HCT116 (cell line): ENCODE measurements around the gene ZBTB49. TPM values are rescaled to one million over a fixed set of nuclear protein-coding genes. Genes with fewer than 3 reads are reported as not detected.

Experiments used
- ATAC-seq: fragments of 200-7000 bp; cut with Tn5 transposase; 2 replicates; pipeline ENCODE4 v1.9.1; 2020; ENCODE audit warnings: mild to moderate bottlenecking, moderate library complexity
- BruUV-seq: library from RNA; stranded (reverse); fragments of 400-500 nt; replicated peaks from 2 replicates; lab custom pipeline; 2021; lab: Mats Ljungman, UMichigan
- CTCF ChIA-PET: fragments of 300-600 bp; sonication (Branson Sonifier 250); formaldehyde crosslinking; loops from one replicate; lab custom pipeline; 2021; ENCODE audit warnings: antibody characterized with exemption; lab: Charles Lee
- POLR2A ChIA-PET: fragments of 300-600, 350-600 bp; sonication (Branson Sonifier 250); formaldehyde crosslinking; loops from one replicate; lab custom pipeline; 2021; ENCODE audit warnings: antibody characterized with exemption; lab: Charles Lee
- RAD21 ChIA-PET, 2 experiments: fragments of 300-600 bp; sonication (Branson Sonifier 250); formaldehyde crosslinking; loops; one replicate each; lab custom pipeline; 2023; ENCODE audit warnings: low total read pairs in 2 of 2; ENCODE audit not compliant: uncharacterized antibody in 2 of 2, unreplicated experiment in 2 of 2, low non-redundant PET in 1 of 2; lab: Charles Lee
- DNase-seq: peaks from one replicate; pipeline ENCODE4 v3.0.0-alpha.2; 2010; ENCODE audit warnings: low read depth, low spot score
- H2AFZ ChIP-seq: fragments of 200-600 bp; shearing (Covaris generic), sonication (generic); 2 replicates; pipeline ENCODE4 v1.6.1; 2017; ENCODE audit warnings: low read depth, mixed run types, mixed read lengths, antibody characterized with exemption, low read length; ENCODE audit not compliant: poor library complexity, severe bottlenecking
- H3K27ac ChIP-seq: 2 replicates; pipeline ENCODE4 v1.5.1; 2012; ENCODE audit warnings: low read depth, low read length
- H3K27me3 ChIP-seq: fragments of 200-600 bp; sonication (generic); 2 replicates; pipeline ENCODE4 v1.6.1; 2016; ENCODE audit warnings: mixed run types, low read length, mixed read lengths; ENCODE audit not compliant: insufficient read depth
- H3K36me3 ChIP-seq, 2 experiments: fragments of 200-500 bp in 1 of 2; fragments of 200-600 bp in 1 of 2; sonication (Bioruptor generic) in 1 of 2; sonication (generic) in 1 of 2; 2 replicates each; pipeline versions ENCODE4 v1.5.1 to v1.6.1; 2014 to 2016; ENCODE audit warnings: low read length in 2 of 2, inconsistent platforms in 1 of 2, mixed read lengths in 1 of 2, mixed run types in 1 of 2; ENCODE audit not compliant: insufficient read depth in 2 of 2, control insufficient read depth in 1 of 2
- H3K4me1 ChIP-seq, 2 experiments: fragments of 200-600 bp in 1 of 2; sonication (generic) in 1 of 2; 2 replicates each; pipeline versions ENCODE4 v1.5.1 to v1.6.1; 2012 to 2017; ENCODE audit warnings: low read length in 2 of 2, inconsistent platforms in 1 of 2, mild to moderate bottlenecking in 1 of 2, mixed read lengths in 1 of 2, mixed run types in 1 of 2, moderate library complexity in 1 of 2; ENCODE audit not compliant: insufficient read depth in 2 of 2, control insufficient read depth in 1 of 2
- H3K4me2 ChIP-seq: fragments of 200-600 bp; sonication (generic); 2 replicates; pipeline ENCODE4 v1.6.1; 2017; ENCODE audit warnings: mixed run types, low read length, mixed read lengths
- H3K4me3 ChIP-seq, 2 experiments: fragments of 200-600 bp in 1 of 2; sonication (generic) in 1 of 2; replicated peaks in 1 of 2; 2 replicates each; pipeline ENCODE4 v1.5.1; 2011 to 2016; ENCODE audit warnings: low read length in 2 of 2, control low read depth in 1 of 2, low read depth in 1 of 2, mild to moderate bottlenecking in 1 of 2, mixed read lengths in 1 of 2, mixed run types in 1 of 2
- H3K79me2 ChIP-seq: fragments of 200-600 bp; sonication (generic); 2 replicates; pipeline ENCODE4 v1.6.1; 2017; ENCODE audit warnings: mild to moderate bottlenecking, mixed run types, low read length, moderate library complexity, mixed read lengths; ENCODE audit not compliant: insufficient read depth
- H3K9ac ChIP-seq: fragments of 200-600 bp; sonication (generic); 2 replicates; pipeline ENCODE4 v1.6.1; 2016; ENCODE audit warnings: low read length, mixed read lengths
- H3K9me2 ChIP-seq: fragments of 200-600 bp; sonication (generic), shearing (Covaris generic); 2 replicates; pipeline ENCODE4 v1.6.1; 2017; ENCODE audit warnings: mixed run types, mild to moderate bottlenecking, moderate library complexity; ENCODE audit not compliant: insufficient read depth
- H3K9me3 ChIP-seq, 2 experiments: fragments of 200-500 bp in 1 of 2; fragments of 200-600 bp in 1 of 2; sonication (Bioruptor generic) in 1 of 2; sonication (generic) in 1 of 2; 2 replicates each; pipeline ENCODE4 v1.6.1; 2014 to 2017; ENCODE audit warnings: low read length in 2 of 2, mixed read lengths in 2 of 2, inconsistent platforms in 1 of 2, low read depth in 1 of 2, mild to moderate bottlenecking in 1 of 2, mixed run types in 1 of 2, moderate library complexity in 1 of 2; ENCODE audit not compliant: control insufficient read depth in 1 of 2, insufficient read depth in 1 of 2
- H4K20me1 ChIP-seq: fragments of 200-600 bp; sonication (generic), shearing (Covaris generic); 2 replicates; pipeline ENCODE4 v1.6.1; 2017; ENCODE audit warnings: mixed run types, mild to moderate bottlenecking, moderate library complexity; ENCODE audit not compliant: insufficient read depth
- CBX3 ChIP-seq: IDR thresholded peaks from 2 replicates; pipeline ENCODE4 v1.6.1; 2012; ENCODE audit warnings: low read depth
- CEBPB ChIP-seq: IDR thresholded peaks from 2 replicates; pipeline ENCODE4 v1.6.1; 2012; ENCODE audit warnings: low read depth
- EGR1 ChIP-seq: IDR thresholded peaks from 2 replicates; pipeline ENCODE4 v1.6.1; 2012; ENCODE audit warnings: low read depth
- ELF1 ChIP-seq: IDR thresholded peaks from 2 replicates; pipeline ENCODE4 v1.6.1; 2012; ENCODE audit warnings: low read depth, borderline replicate concordance
- EZH2 ChIP-seq: fragments of 200-600 bp; sonication (generic); IDR thresholded peaks from 2 replicates; pipeline ENCODE4 v1.6.1; 2017; ENCODE audit warnings: antibody characterized with exemption, mixed run types
- EZH2phosphoT487 ChIP-seq: fragments of 200-600 bp; IDR thresholded peaks from 2 replicates; pipeline ENCODE4 v1.6.1; 2018; ENCODE audit warnings: antibody characterized with exemption, borderline replicate concordance
- FOSL1 ChIP-seq: IDR thresholded peaks from 2 replicates; pipeline ENCODE4 v1.6.1; 2012; ENCODE audit warnings: low read depth
- JUND ChIP-seq: IDR thresholded peaks from 2 replicates; pipeline ENCODE4 v1.6.1; 2012
- POLR2A ChIP-seq: IDR thresholded peaks from 2 replicates; pipeline ENCODE4 v1.7.0; 2011; ENCODE audit warnings: borderline replicate concordance; ENCODE audit not compliant: insufficient read depth, insufficient read length; ENCODE audit errors: extremely low read depth
- RAD21 ChIP-seq: IDR thresholded peaks from 2 replicates; pipeline ENCODE4 v1.6.1; 2012; ENCODE audit warnings: low read depth, mild to moderate bottlenecking
- SIN3A ChIP-seq: IDR thresholded peaks from 2 replicates; pipeline ENCODE4 v1.6.1; 2012; ENCODE audit warnings: low read depth
- SP1 ChIP-seq: IDR thresholded peaks from 2 replicates; pipeline ENCODE4 v1.6.1; 2012; ENCODE audit warnings: low read depth
- SRF ChIP-seq: IDR thresholded peaks from 2 replicates; pipeline ENCODE4 v1.6.1; 2012; ENCODE audit warnings: low read depth
- TCF7L2 ChIP-seq: IDR thresholded peaks from 2 replicates; pipeline ENCODE4 v1.7.0; 2011; ENCODE audit warnings: borderline replicate concordance, inconsistent platforms; ENCODE audit not compliant: insufficient read depth, insufficient read length; ENCODE audit errors: extremely low read depth
- YY1 ChIP-seq: IDR thresholded peaks from 2 replicates; pipeline ENCODE4 v1.6.1; 2011; ENCODE audit warnings: low read length, low read depth, moderate library complexity, mild to moderate bottlenecking; ENCODE audit not compliant: insufficient replicate concordance; ENCODE audit errors: extremely low read depth
- ZFX ChIP-seq: fragments of 450-650 bp; IDR thresholded peaks from 2 replicates; pipeline ENCODE4 v1.6.1; 2017
- intact Hi-C: fragments of 100-400 bp; cut with micrococcal nuclease; formaldehyde crosslinking; loops from 2 replicates; pipeline ENCODE4 v1.10.0; 2022
- total RNA-seq: library from RNA; stranded (reverse); gene quantifications from one replicate; pipeline ENCODE4 v1.2.1, GENCODE V29; 2021; ENCODE audit not compliant: unreplicated experiment
- TF ChIP-seq, protein P1 (sequence below): IDR thresholded peaks from 2 replicates; pipeline ENCODE4 v1.6.1; 2011; ENCODE audit warnings: mild to moderate bottlenecking, low read length, moderate library complexity; ENCODE audit not compliant: insufficient replicate concordance; ENCODE audit errors: extremely low read depth
- TF ChIP-seq, protein P2 (sequence below): IDR thresholded peaks from 2 replicates; pipeline ENCODE4 v1.6.1; 2012
- TF ChIP-seq, protein P3 (sequence below): IDR thresholded peaks from 2 replicates; pipeline ENCODE4 v1.6.1; 2012; ENCODE audit warnings: low read depth
- TF ChIP-seq, protein P4 (sequence below): IDR thresholded peaks from 2 replicates; pipeline ENCODE4 v1.6.1; 2012

ZBTB49 gene
- total RNA-seq, 1 experiment from 2014 or later: 3.9 TPM

GRCh38 chr4:4362991-4363697 lies 73.1 kb downstream of the ZBTB49 start:
- DNase-seq: no peak
- POLR2A ChIA-PET: no interaction called here
- H3K4me2 ChIP-seq: no peak overlapping the region
- H3K9me2 ChIP-seq: no peaks in the 10 kb centered on the region
- no peak overlapping the region for H2AFZ ChIP-seq
- H3K9ac ChIP-seq: no peak overlapping the region
- H3K27ac ChIP-seq: no peak overlapping the region
- no peaks in the 10 kb centered on the region for H3K79me2 ChIP-seq
- intact Hi-C loops: no loop called here
- H3K9me3 ChIP-seq: no peaks in the 10 kb centered on the region
- H4K20me1 ChIP-seq: no peaks in the 10 kb centered on the region
- H3K4me1 ChIP-seq: 0 out of 4 replicates have a peak, but pooled peaks cover 0 to 6% of the 10 kb centered on the region in 2 experiments
- ATAC-seq: no peak
- H3K27me3 ChIP-seq: no peaks in the 10 kb centered on the region
- TF ChIP-seq POLR2A: no peak
- no peak for TF ChIP-seq EZH2phosphoT487
- no peak for TF ChIP-seq JUND
- no peak for TF ChIP-seq EZH2
- TF ChIP-seq ELF1: no peak
- no peak for TF ChIP-seq CEBPB
- TF ChIP-seq CBX3: no peak
- TF ChIP-seq YY1: no peak
- no peak for TF ChIP-seq RAD21
- TF ChIP-seq, protein P1, sequence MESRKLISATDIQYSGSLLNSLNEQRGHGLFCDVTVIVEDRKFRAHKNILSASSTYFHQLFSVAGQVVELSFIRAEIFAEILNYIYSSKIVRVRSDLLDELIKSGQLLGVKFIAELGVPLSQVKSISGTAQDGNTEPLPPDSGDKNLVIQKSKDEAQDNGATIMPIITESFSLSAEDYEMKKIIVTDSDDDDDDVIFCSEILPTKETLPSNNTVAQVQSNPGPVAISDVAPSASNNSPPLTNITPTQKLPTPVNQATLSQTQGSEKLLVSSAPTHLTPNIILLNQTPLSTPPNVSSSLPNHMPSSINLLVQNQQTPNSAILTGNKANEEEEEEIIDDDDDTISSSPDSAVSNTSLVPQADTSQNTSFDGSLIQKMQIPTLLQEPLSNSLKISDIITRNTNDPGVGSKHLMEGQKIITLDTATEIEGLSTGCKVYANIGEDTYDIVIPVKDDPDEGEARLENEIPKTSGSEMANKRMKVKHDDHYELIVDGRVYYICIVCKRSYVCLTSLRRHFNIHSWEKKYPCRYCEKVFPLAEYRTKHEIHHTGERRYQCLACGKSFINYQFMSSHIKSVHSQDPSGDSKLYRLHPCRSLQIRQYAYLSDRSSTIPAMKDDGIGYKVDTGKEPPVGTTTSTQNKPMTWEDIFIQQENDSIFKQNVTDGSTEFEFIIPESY: no peak
- no peak for TF ChIP-seq FOSL1
- TF ChIP-seq, protein P2, sequence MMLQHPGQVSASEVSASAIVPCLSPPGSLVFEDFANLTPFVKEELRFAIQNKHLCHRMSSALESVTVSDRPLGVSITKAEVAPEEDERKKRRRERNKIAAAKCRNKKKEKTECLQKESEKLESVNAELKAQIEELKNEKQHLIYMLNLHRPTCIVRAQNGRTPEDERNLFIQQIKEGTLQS: no peak
- TF ChIP-seq, protein P3, sequence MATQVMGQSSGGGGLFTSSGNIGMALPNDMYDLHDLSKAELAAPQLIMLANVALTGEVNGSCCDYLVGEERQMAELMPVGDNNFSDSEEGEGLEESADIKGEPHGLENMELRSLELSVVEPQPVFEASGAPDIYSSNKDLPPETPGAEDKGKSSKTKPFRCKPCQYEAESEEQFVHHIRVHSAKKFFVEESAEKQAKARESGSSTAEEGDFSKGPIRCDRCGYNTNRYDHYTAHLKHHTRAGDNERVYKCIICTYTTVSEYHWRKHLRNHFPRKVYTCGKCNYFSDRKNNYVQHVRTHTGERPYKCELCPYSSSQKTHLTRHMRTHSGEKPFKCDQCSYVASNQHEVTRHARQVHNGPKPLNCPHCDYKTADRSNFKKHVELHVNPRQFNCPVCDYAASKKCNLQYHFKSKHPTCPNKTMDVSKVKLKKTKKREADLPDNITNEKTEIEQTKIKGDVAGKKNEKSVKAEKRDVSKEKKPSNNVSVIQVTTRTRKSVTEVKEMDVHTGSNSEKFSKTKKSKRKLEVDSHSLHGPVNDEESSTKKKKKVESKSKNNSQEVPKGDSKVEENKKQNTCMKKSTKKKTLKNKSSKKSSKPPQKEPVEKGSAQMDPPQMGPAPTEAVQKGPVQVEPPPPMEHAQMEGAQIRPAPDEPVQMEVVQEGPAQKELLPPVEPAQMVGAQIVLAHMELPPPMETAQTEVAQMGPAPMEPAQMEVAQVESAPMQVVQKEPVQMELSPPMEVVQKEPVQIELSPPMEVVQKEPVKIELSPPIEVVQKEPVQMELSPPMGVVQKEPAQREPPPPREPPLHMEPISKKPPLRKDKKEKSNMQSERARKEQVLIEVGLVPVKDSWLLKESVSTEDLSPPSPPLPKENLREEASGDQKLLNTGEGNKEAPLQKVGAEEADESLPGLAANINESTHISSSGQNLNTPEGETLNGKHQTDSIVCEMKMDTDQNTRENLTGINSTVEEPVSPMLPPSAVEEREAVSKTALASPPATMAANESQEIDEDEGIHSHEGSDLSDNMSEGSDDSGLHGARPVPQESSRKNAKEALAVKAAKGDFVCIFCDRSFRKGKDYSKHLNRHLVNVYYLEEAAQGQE: no peak
- TF ChIP-seq EGR1: no peak
- TF ChIP-seq SIN3A: no peak
- TF ChIP-seq SRF: no peak
- no peak for TF ChIP-seq TCF7L2
- TF ChIP-seq SP1: no peak
- TF ChIP-seq, protein P4, sequence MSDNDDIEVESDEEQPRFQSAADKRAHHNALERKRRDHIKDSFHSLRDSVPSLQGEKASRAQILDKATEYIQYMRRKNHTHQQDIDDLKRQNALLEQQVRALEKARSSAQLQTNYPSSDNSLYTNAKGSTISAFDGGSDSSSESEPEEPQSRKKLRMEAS: no peak
- no peak for TF ChIP-seq ZFX
- no peaks in the 10 kb centered on the region for H3K36me3 ChIP-seq
- CTCF ChIA-PET: no interaction called here
- RAD21 ChIA-PET: no interaction called here
- no peak overlapping the region for H3K4me3 ChIP-seq
- no TSS peak for BruUV-seq
